ENCODE measurements around the gene HNRNPLL. TPM values are rescaled to one million over a fixed set of nuclear protein-coding genes. Genes with fewer than 3 reads are reported as not detected.
"Not testable (repeated sequence)": the region's sequence is repeated elsewhere in the genome, so short reads cannot be mapped to it uniquely, and the experiment has no call there.

Gene HNRNPLL
- total RNA-seq, 1 donor from 2014 or later: 55.9 TPM

DNA sequence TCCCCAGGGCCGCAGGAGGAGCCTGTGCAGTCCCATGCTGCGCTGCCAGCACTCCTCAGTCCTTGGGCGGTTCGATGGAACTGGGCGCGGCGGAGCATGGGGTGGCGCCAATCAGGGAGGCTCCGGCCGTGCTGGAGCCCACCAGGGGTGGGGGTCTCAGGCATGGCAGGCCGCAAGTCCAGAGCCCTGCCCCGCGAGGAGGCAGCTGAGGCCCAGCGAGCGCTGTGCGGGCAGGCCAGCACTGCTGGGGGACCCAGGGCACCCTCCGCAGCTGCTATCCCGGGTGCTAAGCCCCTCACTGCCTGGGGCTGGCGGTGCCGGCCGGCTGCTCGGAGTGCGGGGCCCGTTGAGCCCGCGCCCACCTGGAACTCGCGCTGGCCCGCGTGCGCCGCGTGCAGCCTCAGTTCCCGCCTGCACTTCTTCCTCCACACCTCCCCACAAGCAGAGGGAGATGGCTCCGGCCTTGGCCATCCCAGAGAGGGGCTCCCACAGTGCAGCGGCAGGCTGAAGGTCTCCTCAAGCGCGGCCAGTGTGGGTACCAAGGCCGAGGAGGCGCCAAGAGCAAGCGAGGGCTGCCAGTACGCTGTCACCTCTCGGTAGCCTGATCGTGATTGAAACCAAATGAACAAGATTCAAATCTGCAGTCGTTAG, 40.4 kb upstream of the HNRNPLL start:
- TF ChIP-seq, protein P1, sequence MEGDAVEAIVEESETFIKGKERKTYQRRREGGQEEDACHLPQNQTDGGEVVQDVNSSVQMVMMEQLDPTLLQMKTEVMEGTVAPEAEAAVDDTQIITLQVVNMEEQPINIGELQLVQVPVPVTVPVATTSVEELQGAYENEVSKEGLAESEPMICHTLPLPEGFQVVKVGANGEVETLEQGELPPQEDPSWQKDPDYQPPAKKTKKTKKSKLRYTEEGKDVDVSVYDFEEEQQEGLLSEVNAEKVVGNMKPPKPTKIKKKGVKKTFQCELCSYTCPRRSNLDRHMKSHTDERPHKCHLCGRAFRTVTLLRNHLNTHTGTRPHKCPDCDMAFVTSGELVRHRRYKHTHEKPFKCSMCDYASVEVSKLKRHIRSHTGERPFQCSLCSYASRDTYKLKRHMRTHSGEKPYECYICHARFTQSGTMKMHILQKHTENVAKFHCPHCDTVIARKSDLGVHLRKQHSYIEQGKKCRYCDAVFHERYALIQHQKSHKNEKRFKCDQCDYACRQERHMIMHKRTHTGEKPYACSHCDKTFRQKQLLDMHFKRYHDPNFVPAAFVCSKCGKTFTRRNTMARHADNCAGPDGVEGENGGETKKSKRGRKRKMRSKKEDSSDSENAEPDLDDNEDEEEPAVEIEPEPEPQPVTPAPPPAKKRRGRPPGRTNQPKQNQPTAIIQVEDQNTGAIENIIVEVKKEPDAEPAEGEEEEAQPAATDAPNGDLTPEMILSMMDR (IDR thresholded peaks at IDR 0.05; ENCODE audit: insufficient read depth, low read depth, low read length): no peak
- no peak for TF ChIP-seq EZH2 (IDR thresholded peaks at IDR 0.05; ENCODE audit: insufficient read depth, low read length)
- Histone ChIP-seq H3K9ac (ENCODE audit: low read length) (no peak overlapping the region), H4K20me1 (ENCODE audit: insufficient read depth, low read length) (no peaks in the 10 kb centered on the region), H3K27ac (ENCODE audit: low read depth, low read length) (no peak overlapping the region), H3K4me3 (ENCODE audit: insufficient read depth, low read depth, low read length) (no peak overlapping the region), H2AFZ (ENCODE audit: low read depth, low read length) (no peak overlapping the region), H3K36me3 (ENCODE audit: insufficient read depth, low read length) (no peaks in the 10 kb centered on the region), H3K79me2 (ENCODE audit: insufficient read depth, low read length) (no peaks in the 10 kb centered on the region), H3K4me1 (ENCODE audit: insufficient read depth, low read length) (no peaks in the 10 kb centered on the region), H3K4me2 (ENCODE audit: low read length) (no peak overlapping the region), H3K9me3 (ENCODE audit: insufficient read depth, low read depth, low read length) (no peaks in the 10 kb centered on the region), H3K27me3 (ENCODE audit: insufficient read depth, low read length) (no peaks in the 10 kb centered on the region)
- H3K4me3 Mint-ChIP-seq (ENCODE audit: unreplicated experiment): no peak overlapping the region
- H3K27ac Mint-ChIP-seq (ENCODE audit: unreplicated experiment): no peak overlapping the region
- peaks cover 2% of the 10 kb centered on the region for H3K4me1 Mint-ChIP-seq (ENCODE audit: low read depth, unreplicated experiment)
- no peak for FAIRE-seq
- no peaks in the 10 kb centered on the region for H3K36me3 Mint-ChIP-seq (ENCODE audit: low read depth, unreplicated experiment)
- peaks cover 8% of the 10 kb centered on the region for H3K9me3 Mint-ChIP-seq (ENCODE audit: unreplicated experiment)
- H3K27me3 Mint-ChIP-seq (ENCODE audit: low read depth, unreplicated experiment): peaks cover 5% of the 10 kb centered on the region
- no peak for DNase-seq (ENCODE audit: low read depth)

DNA sequence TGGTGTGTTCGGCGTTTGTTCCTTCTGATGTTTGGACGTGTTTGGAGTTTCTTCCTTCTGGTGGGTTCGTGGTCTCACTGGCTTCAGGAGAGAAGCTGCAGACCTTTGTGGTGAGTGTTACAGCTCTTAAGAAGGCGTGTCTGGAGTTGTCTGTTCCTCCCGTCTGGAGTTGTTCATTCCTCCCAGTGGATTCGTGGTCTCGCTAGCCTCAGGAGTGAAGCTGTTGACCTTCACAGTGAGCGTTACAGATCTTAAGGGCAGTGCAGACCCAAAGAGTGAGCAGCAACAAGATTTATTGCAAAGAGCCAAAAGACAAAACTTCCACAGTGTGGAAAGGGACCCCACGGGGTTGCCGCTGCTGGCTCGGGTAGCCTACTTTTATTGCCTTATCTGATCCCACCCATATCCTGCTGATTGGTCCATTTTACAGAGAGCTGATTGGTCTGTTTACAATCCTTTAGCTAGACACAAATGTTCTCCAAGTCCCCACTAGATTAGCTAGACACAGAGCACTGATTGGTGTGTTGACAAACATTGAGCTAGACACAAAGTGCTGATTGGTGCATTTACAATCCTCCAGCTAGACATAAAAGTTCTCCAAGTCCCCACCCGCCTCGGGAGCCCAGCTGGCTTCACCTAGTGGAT, 39.8 kb upstream of the HNRNPLL start:
- H3K36me3 ChIP-seq (ENCODE audit: insufficient read depth, low read length); H3K27me3 ChIP-seq (ENCODE audit: insufficient read depth, low read length); FAIRE-seq; H3K79me2 ChIP-seq (ENCODE audit: insufficient read depth, low read length); H3K9me3 ChIP-seq (ENCODE audit: insufficient read depth, low read depth, low read length); H3K9me3 Mint-ChIP-seq (ENCODE audit: unreplicated experiment); H3K27ac ChIP-seq (ENCODE audit: low read depth, low read length); H3K36me3 Mint-ChIP-seq (ENCODE audit: low read depth, unreplicated experiment); H3K4me1 Mint-ChIP-seq (ENCODE audit: low read depth, unreplicated experiment); H3K27ac Mint-ChIP-seq (ENCODE audit: unreplicated experiment); H2AFZ ChIP-seq (ENCODE audit: low read depth, low read length); H3K4me3 Mint-ChIP-seq (ENCODE audit: unreplicated experiment); H3K4me2 ChIP-seq (ENCODE audit: low read length); H3K27me3 Mint-ChIP-seq (ENCODE audit: low read depth, unreplicated experiment); DNase-seq (ENCODE audit: low read depth); H3K4me1 ChIP-seq (ENCODE audit: insufficient read depth, low read length); H3K4me3 ChIP-seq (ENCODE audit: insufficient read depth, low read depth, low read length); H3K9ac ChIP-seq (ENCODE audit: low read length); H4K20me1 ChIP-seq (ENCODE audit: insufficient read depth, low read length): not testable (repeated sequence)

DNA sequence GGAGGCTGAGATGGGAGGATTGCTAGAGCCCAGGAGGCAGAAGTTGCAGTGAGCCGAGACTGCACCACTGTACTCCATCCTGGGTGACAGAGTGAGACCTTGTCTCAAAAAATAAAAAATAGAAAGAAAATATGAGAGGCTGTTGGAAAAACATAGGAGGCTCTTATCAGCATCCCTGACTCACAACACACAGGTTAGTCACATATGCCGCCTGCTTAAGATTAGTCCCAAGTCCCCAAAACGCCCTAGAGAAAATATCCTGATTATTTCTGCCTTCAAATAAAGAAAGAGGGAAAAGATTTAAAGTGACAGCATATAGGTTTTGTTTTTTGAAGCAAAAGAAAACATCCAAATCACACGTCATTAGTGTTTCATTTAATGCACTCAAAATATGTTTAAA, 33.3 kb upstream of the HNRNPLL start:
- no peak overlapping the region for H2AFZ ChIP-seq (ENCODE audit: low read depth, low read length)
- no peaks in the 10 kb centered on the region for H3K27me3 ChIP-seq (ENCODE audit: insufficient read depth, low read length)
- H3K4me3 ChIP-seq (ENCODE audit: insufficient read depth, low read depth, low read length): no peak overlapping the region
- H4K20me1 ChIP-seq (ENCODE audit: insufficient read depth, low read length): no peaks in the 10 kb centered on the region
- no peaks in the 10 kb centered on the region for H3K79me2 ChIP-seq (ENCODE audit: insufficient read depth, low read length)
- no peaks in the 10 kb centered on the region for H3K4me1 ChIP-seq (ENCODE audit: insufficient read depth, low read length)
- Mint-ChIP-seq H3K4me3 (ENCODE audit: unreplicated experiment) (no peak overlapping the region), H3K36me3 (ENCODE audit: low read depth, unreplicated experiment) (no peaks in the 10 kb centered on the region), H3K9me3 (ENCODE audit: unreplicated experiment) (no peaks in the 10 kb centered on the region), H3K27ac (ENCODE audit: unreplicated experiment) (no peak overlapping the region), H3K4me1 (ENCODE audit: low read depth, unreplicated experiment) (peaks cover 2% of the 10 kb centered on the region), H3K27me3 (ENCODE audit: low read depth, unreplicated experiment) (peaks cover 2% of the 10 kb centered on the region)
- no peak for FAIRE-seq
- no peak for DNase-seq (ENCODE audit: low read depth)
- H3K4me2 ChIP-seq (ENCODE audit: low read length): no peak overlapping the region
- H3K9me3 ChIP-seq (ENCODE audit: insufficient read depth, low read depth, low read length): no peaks in the 10 kb centered on the region
- no peaks in the 10 kb centered on the region for H3K36me3 ChIP-seq (ENCODE audit: insufficient read depth, low read length)
- no peak for TF ChIP-seq EZH2 (IDR thresholded peaks at IDR 0.05; ENCODE audit: insufficient read depth, low read length)
- TF ChIP-seq, protein P1 (IDR thresholded peaks at IDR 0.05; ENCODE audit: insufficient read depth, low read depth, low read length): no peak
- no peak overlapping the region for H3K27ac ChIP-seq (ENCODE audit: low read depth, low read length)
- H3K9ac ChIP-seq (ENCODE audit: low read length): no peak overlapping the region

All from astrocyte (in vitro differentiated cells and primary cell).